Endothelial cell of umbilical vein (primary cell): ENCODE measurements around the gene PLCB4. TPM values are rescaled to one million over a fixed set of nuclear protein-coding genes. Genes with fewer than 3 reads are reported as not detected.

Experiments
- BruUV-seq: library from RNA; stranded (reverse); fragments of 400-500 nt; replicated peaks from 2 replicates; lab custom pipeline; 2021; lab: Mats Ljungman, UMichigan
- CTCF ChIA-PET: fragments of 300-600, 350-600 bp; sonication (Branson Sonifier 250); formaldehyde crosslinking; loops from one replicate; lab custom pipeline; 2021; ENCODE audit warnings: antibody characterized with exemption, inconsistent platforms; lab: Charles Lee
- POLR2A ChIA-PET: fragments of 300-600, 350-600 bp; sonication (Branson Sonifier 250); formaldehyde crosslinking; loops from one replicate; lab custom pipeline; 2021; ENCODE audit warnings: antibody characterized with exemption, inconsistent platforms; lab: Charles Lee
- DNase-seq: peaks from one replicate; pipeline ENCODE4 v3.0.0-alpha.2; 2011; ENCODE audit warnings: low read depth, low spot score
- FAIRE-seq: peaks from 2 replicates; lab custom pipeline; 2011; peaks lifted over from hg19 to GRCh38; lab: Jason Lieb, UNC
- H2AFZ ChIP-seq: 2 replicates; pipeline ENCODE4 v1.6.0; 2012; ENCODE audit warnings: low read depth, low read length, control low read depth, inconsistent platforms
- H3K27ac ChIP-seq: 2 replicates; pipeline ENCODE4 v1.5.1; 2011; ENCODE audit warnings: low read depth, mild to moderate bottlenecking, control low read depth, low read length, moderate library complexity; ENCODE audit not compliant: insufficient read depth
- H3K27me3 ChIP-seq, 2 experiments: 2 replicates each; pipeline versions ENCODE4 v1.6.0 to v1.6.1; 2011; ENCODE audit warnings: low read length in 2 of 2, mixed read lengths in 1 of 2; ENCODE audit not compliant: control insufficient read depth in 2 of 2, insufficient read depth in 2 of 2
- H3K36me3 ChIP-seq, 2 experiments: 2 replicates in 1 of 2; 3 replicates in 1 of 2; pipeline ENCODE4 v1.5.1; 2011; ENCODE audit warnings: low read length in 2 of 2, mild to moderate bottlenecking in 1 of 2, moderate library complexity in 1 of 2; ENCODE audit not compliant: control insufficient read depth in 2 of 2, insufficient read depth in 2 of 2; ENCODE audit errors: extremely low read depth in 1 of 2
- H3K4me1 ChIP-seq: 3 replicates; pipeline ENCODE4 v1.5.1; 2011; ENCODE audit warnings: mild to moderate bottlenecking, low read length; ENCODE audit not compliant: control insufficient read depth, insufficient read depth; ENCODE audit errors: extremely low read depth
- H3K4me2 ChIP-seq: 2 replicates; pipeline ENCODE4 v1.6.1; 2011; ENCODE audit warnings: low read length, control low read depth, mixed read lengths; ENCODE audit not compliant: insufficient read depth
- H3K4me3 ChIP-seq, 3 experiments: fragments of 200-600 bp in 1 of 3; sonication (generic), shearing (Covaris generic) in 1 of 3; replicated peaks in 1 of 3; 2 replicates each; pipeline ENCODE4 v1.5.1; 2011 to 2016; ENCODE audit warnings: control low read depth in 3 of 3, low read length in 3 of 3, mild to moderate bottlenecking in 2 of 3, inconsistent platforms in 1 of 3, low read depth in 1 of 3, moderate library complexity in 1 of 3; ENCODE audit not compliant: insufficient read depth in 1 of 3
- H3K79me2 ChIP-seq: 2 replicates; pipeline ENCODE4 v1.6.0; 2012; ENCODE audit warnings: low read length, inconsistent platforms; ENCODE audit not compliant: control insufficient read depth, insufficient read depth
- H3K9ac ChIP-seq: replicated peaks from 2 replicates; pipeline ENCODE3; 2011; ENCODE audit warnings: low read length, control low read depth; ENCODE audit not compliant: insufficient read depth; ENCODE audit errors: extremely low read depth
- H3K9me1 ChIP-seq: replicated peaks from 3 replicates; pipeline ENCODE4 v1.6.0; 2011; ENCODE audit warnings: mild to moderate bottlenecking, low read length; ENCODE audit not compliant: control insufficient read depth, insufficient read depth; ENCODE audit errors: extremely low read depth
- H3K9me3 ChIP-seq: replicated peaks from 2 replicates; pipeline ENCODE4 v1.5.1; 2012; ENCODE audit warnings: low read length, inconsistent platforms; ENCODE audit not compliant: control insufficient read depth, insufficient read depth
- H4K20me1 ChIP-seq: replicated peaks from 2 replicates; pipeline ENCODE3; 2011; ENCODE audit warnings: mild to moderate bottlenecking, low read length; ENCODE audit not compliant: control insufficient read depth, insufficient read depth; ENCODE audit errors: extremely low read depth
- CTCF ChIP-seq, 2 donors: IDR thresholded peaks; 1 replicate in 1 of 2; 2 replicates in 1 of 2; pipeline ENCODE4 v1.5.1; 2011; ENCODE audit warnings: low read length in 2 of 2, mild to moderate bottlenecking in 2 of 2, moderate library complexity in 2 of 2, control low read depth in 1 of 2, inconsistent platforms in 1 of 2, low read depth in 1 of 2; ENCODE audit not compliant: insufficient read depth in 1 of 2; ENCODE audit errors: extremely low read depth in 1 of 2
- EZH2 ChIP-seq: IDR thresholded peaks from 2 replicates; pipeline ENCODE4 v1.6.1; 2012; ENCODE audit warnings: borderline replicate concordance, low read depth, mild to moderate bottlenecking, moderate library complexity, low read length, inconsistent platforms; ENCODE audit not compliant: severe bottlenecking
- FOS ChIP-seq: IDR thresholded peaks from 2 replicates; pipeline ENCODE4 v1.6.1; 2011; ENCODE audit warnings: mild to moderate bottlenecking, low read length, moderate library complexity, borderline replicate concordance; ENCODE audit not compliant: insufficient read depth
- GATA2 ChIP-seq: IDR thresholded peaks from 2 replicates; pipeline ENCODE4 v1.7.0; 2011; ENCODE audit warnings: low read depth, mild to moderate bottlenecking, moderate library complexity, mixed read lengths, low read length; ENCODE audit not compliant: insufficient read length, insufficient read depth
- JUN ChIP-seq: IDR thresholded peaks from 2 replicates; pipeline ENCODE4 v1.6.1; 2011; ENCODE audit warnings: borderline replicate concordance, low read depth; ENCODE audit not compliant: insufficient read length, insufficient read depth
- MAX ChIP-seq: IDR thresholded peaks from 2 replicates; pipeline ENCODE4 v1.6.1; 2011; ENCODE audit not compliant: insufficient read depth, insufficient read length
- POLR2A ChIP-seq: IDR thresholded peaks from 2 replicates; pipeline ENCODE4 v1.6.1; 2012; ENCODE audit warnings: low read depth, mild to moderate bottlenecking, control low read depth, low read length
- POLR2AphosphoS5 ChIP-seq: IDR thresholded peaks from 2 replicates; pipeline ENCODE4 v1.6.1; 2012; ENCODE audit warnings: low read depth, mild to moderate bottlenecking, control low read depth, low read length, moderate library complexity; ENCODE audit not compliant: insufficient read depth
- dilution Hi-C: fragments of 300-500 bp; cut with MboI; formaldehyde crosslinking; loops from one replicate; pipeline ENCODE4 v1.15.0; 2019; ENCODE audit warnings: low sequenced_read_pairs; ENCODE audit not compliant: extremely low pct_ligation_motif_present
- intact Hi-C: fragments of 100-400 bp; cut with micrococcal nuclease; formaldehyde crosslinking; loops from one replicate; pipeline ENCODE4 v1.10.0; 2022
- polyA plus RNA-seq, 4 experiments: library from polyadenylated mRNA; depleted of rRNA in 3 of 4; stranded (reverse) in 3 of 4; unstranded in 1 of 4; fragments of >200 nt; gene quantifications; 2 replicates each; pipeline versions ENCODE4 v1.2.1 to v1.2.3, GENCODE V29; 2011 to 2012; ENCODE audit warnings: missing spikeins in 1 of 4
- total RNA-seq: library from RNA; stranded (reverse); gene quantifications from 2 replicates; pipeline ENCODE4 v1.2.3, GENCODE V29; 2021

The PLCB4 gene
- total and polyA plus RNA-seq, 2 donors (not counting 3 experiments of a cell fraction or from before 2014, with no cell fraction given): 0.37 to 1.7 TPM

DNA sequence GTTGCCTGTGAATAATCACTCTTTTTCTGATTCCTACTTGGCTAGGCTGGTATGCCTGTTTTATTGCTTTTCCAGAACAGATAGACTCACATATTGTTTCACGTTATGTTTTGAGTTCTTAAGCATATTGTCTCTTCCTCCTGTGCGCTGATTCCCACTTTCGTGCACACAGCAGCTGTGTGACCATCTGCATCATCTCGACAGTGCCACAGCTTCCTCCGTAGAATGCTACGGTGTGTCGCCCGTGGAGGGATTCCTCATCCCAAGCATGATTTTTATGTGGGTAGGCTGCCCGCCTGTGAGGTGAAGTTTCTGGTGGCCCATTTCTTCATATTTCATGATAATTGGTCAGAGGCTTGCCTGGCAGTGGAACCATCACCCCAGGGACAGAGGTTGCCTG lies 31.8 kb downstream of the PLCB4 start:
- DNase-seq: no peak
- no peaks in the 10 kb centered on the region for H3K9me1 ChIP-seq
- no peak overlapping the region for H3K27ac ChIP-seq
- ChIA-PET POLR2A (no interaction called here), CTCF (no interaction called here)
- H3K36me3 ChIP-seq: no peaks in the 10 kb centered on the region
- no peaks in the 10 kb centered on the region for H3K27me3 ChIP-seq
- no peak for FAIRE-seq
- no peaks in the 10 kb centered on the region for H4K20me1 ChIP-seq
- no peak overlapping the region for H3K4me2 ChIP-seq
- H3K4me3 ChIP-seq: no peak overlapping the region
- no TSS peak for BruUV-seq
- H3K9ac ChIP-seq: no peak overlapping the region
- no peaks in the 10 kb centered on the region for H3K4me1 ChIP-seq
- no peaks in the 10 kb centered on the region for H3K79me2 ChIP-seq
- intact Hi-C loops: no loop called here
- dilution Hi-C loops: no loop called here
- no peaks in the 10 kb centered on the region for H3K9me3 ChIP-seq
- no peak for TF ChIP-seq POLR2AphosphoS5
- no peak overlapping the region for H2AFZ ChIP-seq

GRCh38 chr20:9102456-9102855 lies 33.6 kb downstream of the PLCB4 start:
- no peak for FAIRE-seq

More at GRCh38 chr20:9102456-9102855, 33.6 kb downstream of the PLCB4 start:
- Histone ChIP-seq H2AFZ (no peak overlapping the region), H3K9ac (no peak overlapping the region), H3K27me3 (no peaks in the 10 kb centered on the region), H3K4me2 (no peak overlapping the region), H3K36me3 (no peaks in the 10 kb centered on the region), H3K9me1 (no peaks in the 10 kb centered on the region), H3K4me1 (no peaks in the 10 kb centered on the region), H3K4me3 (no peak overlapping the region), H3K79me2 (no peaks in the 10 kb centered on the region), H4K20me1 (no peaks in the 10 kb centered on the region), H3K27ac (no peak overlapping the region), H3K9me3 (no peaks in the 10 kb centered on the region)
- no TSS peak for BruUV-seq
- ChIA-PET CTCF (interaction anchor here (1.5 kb wide), 1 partner anchor 226 kb away, joined by 3 read pairs; no protein-coding TSS in a partner anchor), POLR2A (no interaction called here)
- DNase-seq: no peak
- TF ChIP-seq FOS (no peak), GATA2 (no peak), JUN (no peak), CTCF (IDR thresholded peaks at IDR 0.05; ENCODE audit: extremely low read depth in 1 of 2, insufficient read depth in 1 of 2, low read depth in 1 of 2, low read length in 2 of 2) (no peak), EZH2 (no peak), POLR2AphosphoS5 (no peak), POLR2A (no peak), MAX (no peak)
- intact Hi-C loops (no loop called here), dilution Hi-C loops (no loop called here)
